ENCODE results near the gene MALAT1. TPM values are rescaled to one million over a fixed set of nuclear protein-coding genes. Genes with fewer than 3 reads are reported as not detected.

Gene MALAT1
- total and polyA plus RNA-seq, 2 of the 13 experiments (the other 11 are each of a cell fraction or from before 2014, with no cell fraction given): 143 to 1,237 TPM

DNA sequence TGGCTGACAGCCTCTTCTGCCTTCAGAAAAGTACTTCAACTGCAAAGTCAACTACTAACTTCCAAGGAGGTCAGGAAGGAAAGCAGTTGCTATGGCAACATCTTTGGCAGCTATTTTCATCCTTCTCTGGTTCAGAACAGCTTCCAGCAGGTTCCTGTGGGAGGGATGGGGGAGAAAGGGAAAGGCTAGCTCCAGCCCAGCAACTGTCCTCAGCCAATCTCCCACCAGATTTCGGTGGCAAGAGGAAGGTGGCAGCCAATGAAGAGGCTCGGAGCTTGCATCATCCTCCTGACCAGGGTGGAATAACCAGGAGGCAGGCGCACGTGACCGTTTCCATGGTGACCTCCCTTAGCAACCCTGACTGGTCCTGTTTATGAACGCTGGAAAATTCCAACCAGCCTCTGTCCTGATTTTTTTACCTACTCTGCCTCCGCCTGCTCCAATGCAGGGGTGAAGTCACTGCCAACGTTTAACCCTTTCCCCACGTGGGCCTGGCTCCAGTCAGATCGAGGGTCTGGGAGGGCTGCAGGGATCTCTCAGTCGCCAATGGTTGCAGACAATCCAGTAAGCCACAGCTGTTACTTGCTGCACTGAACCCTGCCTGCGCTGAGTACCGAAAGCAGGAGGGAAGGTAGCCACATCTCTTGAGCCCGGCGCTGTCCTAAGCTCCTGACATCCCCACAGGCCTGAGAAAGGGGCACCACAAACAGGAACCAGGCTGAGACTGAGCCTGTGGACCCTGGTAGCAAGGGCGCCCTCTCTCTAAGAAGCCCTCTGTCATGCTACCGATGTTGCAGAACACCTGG is 11.2 kb upstream of the MALAT1 start (continued):
- TF ChIP-seq, protein P1, sequence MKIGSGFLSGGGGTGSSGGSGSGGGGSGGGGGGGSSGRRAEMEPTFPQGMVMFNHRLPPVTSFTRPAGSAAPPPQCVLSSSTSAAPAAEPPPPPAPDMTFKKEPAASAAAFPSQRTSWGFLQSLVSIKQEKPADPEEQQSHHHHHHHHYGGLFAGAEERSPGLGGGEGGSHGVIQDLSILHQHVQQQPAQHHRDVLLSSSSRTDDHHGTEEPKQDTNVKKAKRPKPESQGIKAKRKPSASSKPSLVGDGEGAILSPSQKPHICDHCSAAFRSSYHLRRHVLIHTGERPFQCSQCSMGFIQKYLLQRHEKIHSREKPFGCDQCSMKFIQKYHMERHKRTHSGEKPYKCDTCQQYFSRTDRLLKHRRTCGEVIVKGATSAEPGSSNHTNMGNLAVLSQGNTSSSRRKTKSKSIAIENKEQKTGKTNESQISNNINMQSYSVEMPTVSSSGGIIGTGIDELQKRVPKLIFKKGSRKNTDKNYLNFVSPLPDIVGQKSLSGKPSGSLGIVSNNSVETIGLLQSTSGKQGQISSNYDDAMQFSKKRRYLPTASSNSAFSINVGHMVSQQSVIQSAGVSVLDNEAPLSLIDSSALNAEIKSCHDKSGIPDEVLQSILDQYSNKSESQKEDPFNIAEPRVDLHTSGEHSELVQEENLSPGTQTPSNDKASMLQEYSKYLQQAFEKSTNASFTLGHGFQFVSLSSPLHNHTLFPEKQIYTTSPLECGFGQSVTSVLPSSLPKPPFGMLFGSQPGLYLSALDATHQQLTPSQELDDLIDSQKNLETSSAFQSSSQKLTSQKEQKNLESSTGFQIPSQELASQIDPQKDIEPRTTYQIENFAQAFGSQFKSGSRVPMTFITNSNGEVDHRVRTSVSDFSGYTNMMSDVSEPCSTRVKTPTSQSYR (CRISPR knock-in tag; IDR thresholded peaks at IDR 0.05; ENCODE audit: borderline replicate concordance): no peak
- no peak for TF ChIP-seq ZBTB8A (CRISPR knock-in tag; IDR thresholded peaks at IDR 0.05; ENCODE audit: borderline replicate concordance, low read depth)
- TF ChIP-seq, protein P2, sequence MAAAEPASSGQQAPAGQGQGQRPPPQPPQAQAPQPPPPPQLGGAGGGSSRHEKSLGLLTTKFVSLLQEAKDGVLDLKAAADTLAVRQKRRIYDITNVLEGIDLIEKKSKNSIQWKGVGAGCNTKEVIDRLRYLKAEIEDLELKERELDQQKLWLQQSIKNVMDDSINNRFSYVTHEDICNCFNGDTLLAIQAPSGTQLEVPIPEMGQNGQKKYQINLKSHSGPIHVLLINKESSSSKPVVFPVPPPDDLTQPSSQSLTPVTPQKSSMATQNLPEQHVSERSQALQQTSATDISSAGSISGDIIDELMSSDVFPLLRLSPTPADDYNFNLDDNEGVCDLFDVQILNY (CRISPR knock-in tag; conservative IDR thresholded peaks at IDR 0.05): no peak
- no peak for TF ChIP-seq STAT5B (CRISPR knock-in tag; IDR thresholded peaks at IDR 0.05)
- peak; percentile 72; the same call in 1 of the 2 replicates for TF ChIP-seq ZNF788 (CRISPR knock-in tag; IDR thresholded peaks at IDR 0.05; ENCODE audit: borderline replicate concordance)
- peak; percentile 8; the same call in 1 of the 2 replicates for TF ChIP-seq ZNF264 (CRISPR knock-in tag; IDR thresholded peaks at IDR 0.05)
- TF ChIP-seq GABPB1 (CRISPR knock-in tag; IDR thresholded peaks at IDR 0.05): no peak; the same call in 1 of the 2 replicates
- TF ChIP-seq ATF7 (IDR thresholded peaks at IDR 0.05): peak; percentile 81
- TF ChIP-seq ATF7 (CRISPR knock-in tag; IDR thresholded peaks at IDR 0.05): peak; percentile 75
- TF ChIP-seq, protein P3, sequence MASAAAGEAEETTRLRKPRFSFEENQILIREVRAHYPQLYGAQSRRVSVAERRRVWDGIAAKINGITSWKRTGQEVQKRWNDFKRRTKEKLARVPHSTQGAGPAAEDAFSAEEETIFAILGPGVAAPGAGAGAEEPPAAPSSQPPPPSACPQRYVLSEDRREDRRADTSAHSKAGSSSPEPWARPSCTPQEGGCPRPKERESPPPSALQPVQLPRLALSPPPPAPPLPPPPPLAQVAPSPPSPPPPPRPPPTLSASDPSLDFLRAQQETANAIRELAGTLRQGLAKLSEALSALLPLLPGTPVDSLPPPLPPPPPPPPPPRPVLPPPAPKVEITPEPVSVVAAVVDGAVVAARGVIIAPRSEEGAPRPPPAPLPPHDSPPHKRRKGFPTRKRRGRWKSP (CRISPR knock-in tag; IDR thresholded peaks at IDR 0.05): no peak
- no peak for TF ChIP-seq ZC3H13 (CRISPR knock-in tag; IDR thresholded peaks at IDR 0.05)
- TF ChIP-seq, protein P4, sequence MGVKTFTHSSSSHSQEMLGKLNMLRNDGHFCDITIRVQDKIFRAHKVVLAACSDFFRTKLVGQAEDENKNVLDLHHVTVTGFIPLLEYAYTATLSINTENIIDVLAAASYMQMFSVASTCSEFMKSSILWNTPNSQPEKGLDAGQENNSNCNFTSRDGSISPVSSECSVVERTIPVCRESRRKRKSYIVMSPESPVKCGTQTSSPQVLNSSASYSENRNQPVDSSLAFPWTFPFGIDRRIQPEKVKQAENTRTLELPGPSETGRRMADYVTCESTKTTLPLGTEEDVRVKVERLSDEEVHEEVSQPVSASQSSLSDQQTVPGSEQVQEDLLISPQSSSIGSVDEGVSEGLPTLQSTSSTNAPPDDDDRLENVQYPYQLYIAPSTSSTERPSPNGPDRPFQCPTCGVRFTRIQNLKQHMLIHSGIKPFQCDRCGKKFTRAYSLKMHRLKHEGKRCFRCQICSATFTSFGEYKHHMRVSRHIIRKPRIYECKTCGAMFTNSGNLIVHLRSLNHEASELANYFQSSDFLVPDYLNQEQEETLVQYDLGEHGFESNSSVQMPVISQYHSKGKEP (CRISPR knock-in tag; IDR thresholded peaks at IDR 0.05): no peak
- TF ChIP-seq ZNF354B (CRISPR knock-in tag; IDR thresholded peaks at IDR 0.05): no peak
- no peak for TF ChIP-seq JARID2 (CRISPR knock-in tag; IDR thresholded peaks at IDR 0.05; ENCODE audit: insufficient replicate concordance)
- no peak for TF ChIP-seq NBN (conservative IDR thresholded peaks at IDR 0.05)
- TF ChIP-seq HNRNPUL1 (IDR thresholded peaks at IDR 0.05; ENCODE audit: low read depth, low read length): no peak
- TF ChIP-seq ZNF33A (CRISPR knock-in tag; IDR thresholded peaks at IDR 0.05; ENCODE audit: borderline replicate concordance): no peak
- peak; percentile 69; the same call in 1 of the 2 replicates for TF ChIP-seq HNRNPL (IDR thresholded peaks at IDR 0.05; ENCODE audit: low read depth, low read length)
- TF ChIP-seq, protein P5, sequence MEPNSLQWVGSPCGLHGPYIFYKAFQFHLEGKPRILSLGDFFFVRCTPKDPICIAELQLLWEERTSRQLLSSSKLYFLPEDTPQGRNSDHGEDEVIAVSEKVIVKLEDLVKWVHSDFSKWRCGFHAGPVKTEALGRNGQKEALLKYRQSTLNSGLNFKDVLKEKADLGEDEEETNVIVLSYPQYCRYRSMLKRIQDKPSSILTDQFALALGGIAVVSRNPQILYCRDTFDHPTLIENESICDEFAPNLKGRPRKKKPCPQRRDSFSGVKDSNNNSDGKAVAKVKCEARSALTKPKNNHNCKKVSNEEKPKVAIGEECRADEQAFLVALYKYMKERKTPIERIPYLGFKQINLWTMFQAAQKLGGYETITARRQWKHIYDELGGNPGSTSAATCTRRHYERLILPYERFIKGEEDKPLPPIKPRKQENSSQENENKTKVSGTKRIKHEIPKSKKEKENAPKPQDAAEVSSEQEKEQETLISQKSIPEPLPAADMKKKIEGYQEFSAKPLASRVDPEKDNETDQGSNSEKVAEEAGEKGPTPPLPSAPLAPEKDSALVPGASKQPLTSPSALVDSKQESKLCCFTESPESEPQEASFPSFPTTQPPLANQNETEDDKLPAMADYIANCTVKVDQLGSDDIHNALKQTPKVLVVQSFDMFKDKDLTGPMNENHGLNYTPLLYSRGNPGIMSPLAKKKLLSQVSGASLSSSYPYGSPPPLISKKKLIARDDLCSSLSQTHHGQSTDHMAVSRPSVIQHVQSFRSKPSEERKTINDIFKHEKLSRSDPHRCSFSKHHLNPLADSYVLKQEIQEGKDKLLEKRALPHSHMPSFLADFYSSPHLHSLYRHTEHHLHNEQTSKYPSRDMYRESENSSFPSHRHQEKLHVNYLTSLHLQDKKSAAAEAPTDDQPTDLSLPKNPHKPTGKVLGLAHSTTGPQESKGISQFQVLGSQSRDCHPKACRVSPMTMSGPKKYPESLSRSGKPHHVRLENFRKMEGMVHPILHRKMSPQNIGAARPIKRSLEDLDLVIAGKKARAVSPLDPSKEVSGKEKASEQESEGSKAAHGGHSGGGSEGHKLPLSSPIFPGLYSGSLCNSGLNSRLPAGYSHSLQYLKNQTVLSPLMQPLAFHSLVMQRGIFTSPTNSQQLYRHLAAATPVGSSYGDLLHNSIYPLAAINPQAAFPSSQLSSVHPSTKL (CRISPR knock-in tag; IDR thresholded peaks at IDR 0.05): peak; percentile 62

Data from HepG2 (cell line).